ENCODE measurements around the gene RAB8B. TPM values are rescaled to one million over a fixed set of nuclear protein-coding genes. Genes with fewer than 3 reads are reported as not detected.

Gene RAB8B
- total and polyA plus RNA-seq, 2 of the 13 experiments (the other 11 are each of a cell fraction or from before 2014, with no cell fraction given), result 6.8 to 14.2 TPM

- DNase-seq (ENCODE audit: low spot score) (peak; percentile 15), ATAC-seq (peak; percentile 78), FAIRE-seq (peak; percentile 50)
- Histone ChIP-seq H3K79me2 (ENCODE audit: insufficient read depth, low read length) (no peaks in the 10 kb centered on the region), H3K27me3 (ENCODE audit: control insufficient read depth in 1 of 2, insufficient read depth in 2 of 2, low read length in 2 of 2) (no peaks in the 10 kb centered on the region; a peak in 1 of 5 replicates), H2AFZ (ENCODE audit: low read length) (no peak overlapping the region), H3K27ac (ENCODE audit: extremely low read length, insufficient read depth, low read length) (no peak overlapping the region), H4K20me1 (ENCODE audit: insufficient read depth, low read length) (no peaks in the 10 kb centered on the region), H3K4me1 (ENCODE audit: insufficient read depth, low read length) (peaks cover 39% of the 10 kb centered on the region), H3K36me3 (replicated peaks in 1 of 2; ENCODE audit: control insufficient read depth in 1 of 2, insufficient read depth in 2 of 2, low read length in 2 of 2) (no peaks in the 10 kb centered on the region), H3K4me2 (ENCODE audit: low read depth, low read length) (peak overlapping the region; percentile 59), H3K9ac (ENCODE audit: insufficient read depth, low read depth, low read length) (no peak overlapping the region), H3K9me3 (ENCODE audit: low read length) (no peaks in the 10 kb centered on the region), H3K4me3 (replicated peaks in 1 of 3; ENCODE audit: insufficient read depth in 1 of 3, low read depth in 2 of 3, low read length in 3 of 3) (no peak overlapping the region)
- intact Hi-C loops (cut with micrococcal nuclease; ENCODE audit: unreplicated experiment) (loop anchor here (10.0 kb wide), 1 partner anchor 54 kb away; no protein-coding TSS in a partner anchor), in situ Hi-C loops (cut with HindIII; ENCODE audit: extremely low pct_ligation_motif_present, low pct_unique_long_range_greater_than_20kb) (no loop called here)
- CTCF ChIA-PET (ENCODE audit: low intra/inter-chr PET ratio, low total read pairs), result no interaction called here
- no peak for TF ChIP-seq CHCHD3 (CRISPR knock-in tag; IDR thresholded peaks at IDR 0.05)
- 0 out of 2 replicates have a peak, but pooled peaks have one; percentile 10 for TF ChIP-seq SOX13 (IDR thresholded peaks at IDR 0.05)
- TF ChIP-seq SOX13 (CRISPR knock-in tag; conservative IDR thresholded peaks at IDR 0.05 in 1 of 2, IDR thresholded peaks at IDR 0.05 in 1 of 2), result peak in 1 of 2 experiments; percentile 63; a peak in 1 of 4 replicates
- POLR2A ChIA-PET, result interaction anchor here (0.6 to 0.9 kb wide), 2 partner anchors 21 to 157 kb away, joined by 3 to 4 read pairs; partner anchors contain the start of gene RAB8B
- WGBS (ENCODE audit: low lambda C conversion rate), result 90% methylated on average over 5 of the region's 5 CpGs
- BruUV-seq (replicated peaks), result no TSS peak
Measured at GRCh38 chr15:63210151-63211091, 21.0 kb downstream of the RAB8B start.

GRCh38 chr15:63211092-63211490 lies 21.7 kb downstream of the RAB8B start:
- no peak overlapping the region for H3K27ac ChIP-seq (ENCODE audit: extremely low read length, insufficient read depth, low read length)
- H3K79me2 ChIP-seq (ENCODE audit: insufficient read depth, low read length), result no peaks in the 10 kb centered on the region
- no peaks in the 10 kb centered on the region for H4K20me1 ChIP-seq (ENCODE audit: insufficient read depth, low read length)
- FAIRE-seq (no peak), ATAC-seq (no peak), DNase-seq (ENCODE audit: low spot score) (no peak)
- in situ Hi-C loops (cut with HindIII; ENCODE audit: extremely low pct_ligation_motif_present, low pct_unique_long_range_greater_than_20kb), result no loop called here
- H2AFZ ChIP-seq (ENCODE audit: low read length), result no peak overlapping the region
- ChIA-PET POLR2A (interaction anchor here (0.9 kb wide), 1 partner anchor 22 kb away, joined by 3 read pairs; the partner anchor contains the start of gene RAB8B), CTCF (ENCODE audit: low intra/inter-chr PET ratio, low total read pairs) (no interaction called here)
- H3K9ac ChIP-seq (ENCODE audit: insufficient read depth, low read depth, low read length), result no peak overlapping the region
- BruUV-seq (replicated peaks), result no TSS peak
- H3K4me2 ChIP-seq (ENCODE audit: low read depth, low read length), result no peak overlapping the region
- 99% methylated on average over 3 of the region's 3 CpGs for WGBS (ENCODE audit: low lambda C conversion rate)
- intact Hi-C loops (cut with micrococcal nuclease; ENCODE audit: unreplicated experiment), result loop anchor here (10.0 kb wide), 1 partner anchor 54 kb away; no protein-coding TSS in a partner anchor
- H3K4me3 ChIP-seq (replicated peaks in 1 of 3; ENCODE audit: insufficient read depth in 1 of 3, low read depth in 2 of 3, low read length in 3 of 3), result no peak overlapping the region
- no peaks in the 10 kb centered on the region for H3K9me3 ChIP-seq (ENCODE audit: low read length)
- peaks cover 39% of the 10 kb centered on the region for H3K4me1 ChIP-seq (ENCODE audit: insufficient read depth, low read length)
- no peaks in the 10 kb centered on the region; a peak in 1 of 5 replicates for H3K27me3 ChIP-seq (ENCODE audit: control insufficient read depth in 1 of 2, insufficient read depth in 2 of 2, low read length in 2 of 2)
- no peaks in the 10 kb centered on the region for H3K36me3 ChIP-seq (replicated peaks in 1 of 2; ENCODE audit: control insufficient read depth in 1 of 2, insufficient read depth in 2 of 2, low read length in 2 of 2)
- no peak for TF ChIP-seq MEIS1 (CRISPR knock-in tag; IDR thresholded peaks at IDR 0.05; ENCODE audit: borderline replicate concordance)
- no peak for TF ChIP-seq ZNF264 (CRISPR knock-in tag; IDR thresholded peaks at IDR 0.05)
- TF ChIP-seq ZNF616 (CRISPR knock-in tag; IDR thresholded peaks at IDR 0.05; ENCODE audit: low read depth), result no peak
- no peak for TF ChIP-seq FOXC1 (CRISPR knock-in tag; IDR thresholded peaks at IDR 0.05; ENCODE audit: borderline replicate concordance)
- TF ChIP-seq PAXIP1 (CRISPR knock-in tag; conservative IDR thresholded peaks at IDR 0.05), result no peak
- no peak for TF ChIP-seq ZSCAN25 (CRISPR knock-in tag; IDR thresholded peaks at IDR 0.05)
- no peak for TF ChIP-seq ZNF484 (CRISPR knock-in tag; IDR thresholded peaks at IDR 0.05; ENCODE audit: borderline replicate concordance, low read depth)
- TF ChIP-seq SIX4 (CRISPR knock-in tag; IDR thresholded peaks at IDR 0.05), result no peak
- TF ChIP-seq SNAPC2 (CRISPR knock-in tag; IDR thresholded peaks at IDR 0.05), result no peak

Data from HepG2 (cell line).